Spleen (tissue), 7 donors: Measurements from ENCODE around the gene PTPRM.

Experiments
- POLR2A ChIP-seq, 3 donors: fragments of 450-650 bp; IDR thresholded peaks; one replicate each; pipeline ENCODE4 v1.5.1; 2017; ENCODE audit warnings: antibody characterized with exemption in 3 of 3, mild to moderate bottlenecking in 1 of 3
- POLR2AphosphoS5 ChIP-seq, 3 donors: sonication (generic); formaldehyde crosslinking; IDR thresholded peaks; one replicate each; pipeline ENCODE4 v1.5.1; 2017; ENCODE audit warnings: antibody characterized with exemption in 3 of 3
- TF ChIP-seq, protein P1 (sequence below), 11 experiments: fragments of 200-600 bp in 7 of 11; fragments of 450-650 bp in 4 of 11; sonication (generic) in 4 of 11; IDR thresholded peaks in 8 of 11; conservative IDR thresholded peaks in 3 of 11; 1 replicate in 7 of 11; 2 replicates in 4 of 11; pipeline versions ENCODE4 v1.4.0 to v1.8.0; 2016 to 2021; ENCODE audit warnings: antibody characterized with exemption in 11 of 11, inconsistent platforms in 4 of 11, mild to moderate bottlenecking in 1 of 11
- donor health status: DM: no; HTN: no; CAD: no; lungs with moderate emphysema.
- donor health status: DM: no; HTN: no; CAD: no.
- donor health status: DM: no; HTN: no; CAD: no.

DNA sequence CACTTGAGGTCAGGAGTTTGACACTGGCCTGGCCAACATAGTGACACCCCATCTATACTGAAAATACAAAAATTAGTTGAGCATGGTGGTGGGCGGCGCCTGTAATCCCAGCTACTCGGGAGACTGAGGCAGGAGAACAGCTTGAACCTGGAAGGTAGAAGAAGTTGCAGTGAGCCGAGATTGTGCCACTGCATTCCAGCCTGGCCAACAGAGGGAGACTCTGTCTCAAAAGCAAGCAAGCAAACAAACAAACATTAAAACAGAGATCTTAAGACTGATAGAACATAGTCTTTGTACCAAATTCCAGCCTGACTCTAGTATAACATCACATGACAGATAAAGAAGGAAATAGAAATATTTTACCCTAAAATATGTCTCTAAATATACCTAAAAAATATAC, 168.1 kb downstream of the PTPRM start:
- TF ChIP-seq, protein P1, sequence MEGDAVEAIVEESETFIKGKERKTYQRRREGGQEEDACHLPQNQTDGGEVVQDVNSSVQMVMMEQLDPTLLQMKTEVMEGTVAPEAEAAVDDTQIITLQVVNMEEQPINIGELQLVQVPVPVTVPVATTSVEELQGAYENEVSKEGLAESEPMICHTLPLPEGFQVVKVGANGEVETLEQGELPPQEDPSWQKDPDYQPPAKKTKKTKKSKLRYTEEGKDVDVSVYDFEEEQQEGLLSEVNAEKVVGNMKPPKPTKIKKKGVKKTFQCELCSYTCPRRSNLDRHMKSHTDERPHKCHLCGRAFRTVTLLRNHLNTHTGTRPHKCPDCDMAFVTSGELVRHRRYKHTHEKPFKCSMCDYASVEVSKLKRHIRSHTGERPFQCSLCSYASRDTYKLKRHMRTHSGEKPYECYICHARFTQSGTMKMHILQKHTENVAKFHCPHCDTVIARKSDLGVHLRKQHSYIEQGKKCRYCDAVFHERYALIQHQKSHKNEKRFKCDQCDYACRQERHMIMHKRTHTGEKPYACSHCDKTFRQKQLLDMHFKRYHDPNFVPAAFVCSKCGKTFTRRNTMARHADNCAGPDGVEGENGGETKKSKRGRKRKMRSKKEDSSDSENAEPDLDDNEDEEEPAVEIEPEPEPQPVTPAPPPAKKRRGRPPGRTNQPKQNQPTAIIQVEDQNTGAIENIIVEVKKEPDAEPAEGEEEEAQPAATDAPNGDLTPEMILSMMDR (IDR thresholded peaks at IDR 0.05 in 8 of 11, conservative IDR thresholded peaks at IDR 0.05 in 3 of 11), result no peak
- no peak for TF ChIP-seq POLR2A (IDR thresholded peaks at IDR 0.05)
- TF ChIP-seq POLR2AphosphoS5 (IDR thresholded peaks at IDR 0.05), result no peak
